GM18499 (cell line): ENCODE results near the gene FOSL2.
A peak's percentile ranks its signal among the peaks of the same experiment; 100 is the strongest.

ENCODE experiments used
- ATAC-seq: cut with Tn5 transposase; IDR thresholded peaks from one replicate; pipeline ENCODE4 v1.9.1; 2021; ENCODE audit warnings: moderate number of reproducible peaks; ENCODE audit not compliant: insufficient read depth, unreplicated experiment

Gene FOSL2

DNA sequence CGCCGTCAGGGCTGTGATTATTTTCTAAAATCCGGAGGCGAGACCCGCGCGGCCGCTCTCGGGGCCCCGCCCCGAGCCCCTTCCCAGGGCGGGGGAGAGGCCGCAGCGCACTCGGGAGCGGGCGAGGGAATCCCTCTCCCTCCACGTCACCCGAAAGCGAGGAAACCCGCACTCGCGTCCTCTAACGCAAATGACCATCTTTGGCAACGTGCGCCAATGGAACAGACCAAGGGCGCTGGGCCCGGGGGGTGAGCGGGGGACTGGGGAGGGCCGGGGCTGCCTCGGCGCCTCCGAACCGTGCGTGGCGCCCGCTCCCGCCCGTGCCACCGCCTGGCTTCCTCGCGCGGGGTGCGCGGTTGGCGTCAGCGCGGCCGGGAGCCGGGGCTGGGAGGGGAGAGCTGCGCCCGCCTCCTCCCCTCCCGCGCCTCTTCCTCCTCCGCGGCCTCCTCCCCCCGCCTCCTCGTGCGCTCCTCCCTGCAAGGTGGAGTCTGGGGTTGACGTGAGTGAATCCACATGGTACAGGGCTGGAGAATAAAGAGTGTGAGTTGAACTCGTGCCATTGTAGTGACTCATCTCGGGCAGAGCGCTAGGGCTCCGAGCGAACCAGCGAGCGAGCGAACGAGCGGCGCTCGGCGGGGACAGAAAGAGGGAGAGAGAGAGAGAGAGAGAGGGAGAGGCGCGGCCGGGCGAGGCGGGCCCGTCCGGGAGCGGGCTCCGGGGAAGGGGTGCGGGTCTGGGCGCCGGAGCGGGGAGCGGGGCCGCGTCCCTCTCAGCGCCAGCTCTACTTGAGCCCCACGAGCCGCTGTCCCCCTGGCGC is at the start of gene FOSL2:
Gene FOSL2 (plus strand): TSS at position 562 of the 817 bp plus-strand sequence. CDS start 863 bp downstream, outside the sequence.
- ATAC-seq: peak; percentile 74

DNA sequence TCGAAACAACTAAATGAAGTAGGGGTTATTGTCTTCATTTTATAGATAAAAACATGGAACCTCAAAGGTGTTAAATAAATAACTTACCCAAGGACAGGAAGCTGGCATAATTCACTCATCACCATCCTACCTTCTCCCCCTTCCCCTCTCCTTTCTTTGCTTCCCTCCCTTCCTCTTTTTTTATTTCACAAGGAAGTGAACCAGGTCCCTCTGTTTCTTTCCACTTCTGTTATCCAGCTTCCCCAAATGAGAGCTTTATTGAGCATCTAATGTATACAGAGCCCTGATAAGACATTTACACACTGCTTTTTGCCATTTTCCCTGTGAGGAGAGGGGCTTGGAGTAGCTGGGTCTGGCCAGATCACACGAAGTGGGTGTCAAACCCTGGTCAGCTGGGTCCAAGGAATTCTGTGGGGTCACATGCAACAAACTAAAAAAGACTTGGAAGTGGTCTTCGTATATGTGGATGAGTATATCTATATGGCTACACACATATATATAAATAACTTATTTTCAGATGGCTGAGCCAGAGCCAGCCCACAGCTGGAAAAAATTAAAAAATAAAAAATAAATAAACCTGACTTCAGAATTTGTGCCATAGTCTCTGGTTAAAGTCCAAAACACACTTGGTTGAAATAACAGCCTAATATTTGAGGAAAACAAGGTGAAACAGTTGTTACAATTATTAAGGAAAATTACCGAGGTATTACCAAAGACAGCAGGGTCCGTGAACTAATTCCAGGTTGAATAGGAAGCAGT is 49.3 kb upstream of the FOSL2 start:
- no peak for ATAC-seq

DNA sequence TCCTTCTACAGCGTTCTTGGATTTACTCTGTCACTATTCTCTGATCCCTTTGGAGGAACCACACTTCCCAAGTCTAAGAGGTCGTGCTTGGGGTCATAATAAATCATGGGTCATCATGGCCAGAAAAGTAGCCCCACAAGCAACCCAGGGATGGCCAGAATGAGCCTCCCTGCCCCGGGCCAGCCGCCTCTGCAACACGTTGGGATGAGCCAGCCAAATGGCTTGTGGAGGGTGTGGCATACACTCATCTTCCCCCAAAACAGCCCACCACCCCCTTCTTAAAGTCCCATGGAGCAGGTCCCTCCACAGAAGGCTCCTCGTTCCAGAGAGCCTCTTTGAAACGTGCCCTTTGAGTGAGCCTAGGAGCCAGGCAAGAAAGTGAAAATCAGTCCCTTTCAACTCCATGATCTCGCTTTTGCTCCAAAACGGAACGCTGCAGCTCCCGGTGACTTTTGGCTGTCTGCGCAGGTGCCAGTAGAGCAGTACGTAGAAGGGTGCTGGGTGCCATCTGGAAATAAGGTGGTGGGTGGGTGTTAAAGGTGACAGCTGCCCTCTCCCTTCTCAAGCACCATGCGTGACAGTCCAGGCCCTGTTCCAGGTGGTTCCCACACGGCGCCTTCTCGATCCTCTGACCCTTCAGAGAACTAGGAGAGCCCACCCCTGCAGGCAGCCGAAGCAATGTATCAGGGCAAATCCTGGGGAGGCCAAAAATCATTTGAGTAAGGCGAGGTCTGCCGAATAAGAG is 48.5 kb upstream of the FOSL2 start:
- no peak for ATAC-seq

DNA sequence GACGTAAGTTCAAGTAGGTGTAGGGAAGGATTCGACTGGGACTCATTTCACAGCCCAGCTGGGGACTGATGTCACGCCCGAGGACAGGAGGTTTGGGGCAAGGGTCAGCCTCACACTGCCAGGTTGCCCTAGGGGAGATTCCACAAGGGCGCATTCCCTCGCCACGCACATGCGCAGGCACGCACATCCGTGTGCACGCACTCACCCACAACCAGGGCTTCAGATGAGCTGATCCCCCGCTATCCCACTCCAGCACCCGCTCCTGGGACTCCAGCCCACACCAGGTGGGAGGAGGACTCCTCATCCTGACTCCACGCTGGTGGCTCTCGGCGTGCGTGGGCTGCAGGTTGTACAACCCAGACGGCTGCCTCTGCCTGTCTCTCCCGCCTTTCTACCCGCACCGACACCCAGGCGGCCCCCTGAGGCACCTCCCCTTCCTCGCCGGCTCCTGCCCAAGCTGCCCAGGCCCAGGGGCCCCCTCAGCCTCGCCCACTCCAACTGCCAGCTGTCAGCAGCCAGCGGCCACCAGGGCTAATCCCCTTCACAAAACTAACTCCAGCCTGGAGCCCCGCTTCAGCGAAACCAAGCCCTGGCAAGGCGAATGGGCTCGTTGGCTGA is 47.8 kb upstream of the FOSL2 start:
- ATAC-seq: no peak

DNA sequence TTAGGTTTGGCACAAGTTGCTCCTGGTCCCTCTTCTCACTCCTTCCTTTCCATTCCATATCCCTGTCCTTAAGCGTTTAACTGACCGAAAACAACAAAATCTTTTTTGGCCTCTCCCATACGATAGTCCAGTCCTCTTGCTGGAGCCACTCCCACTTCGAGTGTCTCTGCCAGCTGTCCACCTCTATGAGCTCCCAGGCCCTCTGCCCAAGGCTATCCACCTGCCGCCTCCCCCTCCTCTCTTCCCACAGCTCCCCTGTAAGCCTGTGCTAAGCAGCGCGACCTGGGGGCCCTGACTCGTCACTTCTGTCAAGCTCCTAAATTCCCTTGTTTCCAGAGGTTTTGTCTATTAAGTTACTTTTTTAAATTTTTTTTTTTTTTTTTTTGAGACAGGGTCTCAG is 47.0 kb upstream of the FOSL2 start:
- no peak for ATAC-seq

DNA sequence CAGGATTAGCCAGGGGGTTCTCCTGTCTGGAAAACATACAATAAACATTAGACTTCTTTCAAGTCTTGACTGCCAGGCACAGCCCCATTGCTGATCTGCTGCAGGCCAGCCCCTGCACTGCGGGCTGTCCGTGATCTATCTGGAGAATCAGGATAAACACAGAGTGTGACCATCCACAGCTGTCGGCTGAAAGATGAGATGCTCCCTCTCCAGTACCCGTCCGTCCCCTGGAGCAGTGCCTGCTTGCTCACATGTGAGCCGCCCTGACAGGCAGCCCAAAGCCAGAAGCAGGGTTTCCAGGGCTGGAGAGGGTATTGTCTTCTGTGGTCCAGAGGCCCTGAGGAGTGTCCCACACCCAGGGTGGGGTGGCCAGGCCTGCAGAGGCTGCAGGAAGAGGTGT is 46.1 kb upstream of the FOSL2 start:
- no peak for ATAC-seq

DNA sequence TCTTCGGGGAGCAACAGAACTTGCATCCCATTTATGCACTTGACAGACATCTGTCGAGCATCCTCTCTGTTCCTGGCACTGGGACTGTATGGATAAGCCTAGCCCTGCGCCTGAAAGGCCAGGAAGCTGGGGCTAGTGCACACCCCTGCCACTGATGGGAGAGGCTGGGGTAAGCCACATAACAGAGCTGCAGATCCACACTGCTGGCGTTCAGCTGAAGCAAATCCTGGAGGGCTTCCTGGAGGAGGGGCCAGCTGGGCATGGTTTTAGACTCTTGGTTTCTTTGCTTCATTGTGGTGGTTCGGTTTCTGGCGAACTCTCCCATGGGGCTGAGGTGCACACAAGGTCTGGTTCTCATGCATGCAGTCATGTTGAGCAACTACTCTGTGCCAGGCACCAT is 45.5 kb upstream of the FOSL2 start:
- no peak for ATAC-seq

DNA sequence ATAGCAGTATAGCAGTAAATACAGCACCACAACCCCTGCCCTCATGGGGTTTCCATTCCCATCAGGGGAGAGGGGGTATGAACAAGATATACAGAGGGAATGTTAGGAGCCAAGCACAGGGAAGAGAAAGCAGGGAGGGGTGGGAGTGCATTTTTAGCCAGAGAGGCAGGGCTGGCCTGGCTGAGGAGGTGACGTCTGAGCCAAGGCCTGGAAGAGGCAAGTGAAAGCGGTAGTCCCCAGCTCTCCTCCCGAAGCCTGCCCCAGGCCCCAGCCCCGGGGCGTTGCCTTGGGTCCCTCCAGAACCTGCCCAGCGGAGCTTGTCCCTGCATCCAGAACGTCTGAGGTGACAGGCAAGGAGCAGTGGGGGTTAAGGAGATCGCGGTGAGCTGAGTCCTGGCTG is 45.1 kb upstream of the FOSL2 start:
- no peak for ATAC-seq

DNA sequence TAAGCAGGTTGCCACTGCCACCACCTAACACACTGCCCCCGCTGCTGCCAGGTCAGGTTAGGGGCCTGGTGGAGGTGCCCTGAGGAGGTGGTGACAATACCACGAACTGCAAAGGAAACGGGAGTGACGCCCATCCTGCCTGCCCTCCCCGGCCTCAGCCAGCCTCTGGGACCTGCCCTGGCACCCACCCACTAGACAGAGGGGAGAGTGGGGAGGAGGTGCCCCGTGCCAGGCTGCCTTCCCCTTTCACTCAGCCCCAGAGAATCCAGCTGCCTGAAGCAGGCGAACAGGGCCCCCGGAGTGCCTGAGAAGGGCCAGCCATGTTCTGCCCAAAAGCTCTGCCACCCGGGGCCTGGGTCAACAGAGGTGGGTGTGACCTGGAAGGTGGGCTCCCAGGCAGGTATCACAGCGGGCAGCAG is 44.5 kb upstream of the FOSL2 start:
- no peak for ATAC-seq

DNA sequence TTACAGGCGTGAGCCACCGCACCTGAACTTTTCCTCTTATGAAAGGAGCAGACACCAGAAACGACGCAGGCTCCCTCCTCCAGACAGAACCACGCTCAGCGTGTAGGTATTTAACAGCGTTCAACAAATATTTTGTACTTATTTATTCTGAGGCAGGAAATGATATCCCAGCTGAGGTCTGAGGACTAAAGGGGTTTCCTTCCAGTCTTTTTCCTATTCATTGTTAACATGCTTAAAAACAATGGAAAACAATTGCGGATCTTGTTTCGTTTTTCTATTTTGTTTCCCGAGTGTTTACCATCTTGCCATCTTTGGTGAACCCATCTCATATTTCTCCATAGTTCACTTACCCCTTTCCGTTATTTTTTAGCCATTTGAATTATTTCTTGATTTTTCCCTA is 43.7 kb upstream of the FOSL2 start:
- ATAC-seq: no peak

DNA sequence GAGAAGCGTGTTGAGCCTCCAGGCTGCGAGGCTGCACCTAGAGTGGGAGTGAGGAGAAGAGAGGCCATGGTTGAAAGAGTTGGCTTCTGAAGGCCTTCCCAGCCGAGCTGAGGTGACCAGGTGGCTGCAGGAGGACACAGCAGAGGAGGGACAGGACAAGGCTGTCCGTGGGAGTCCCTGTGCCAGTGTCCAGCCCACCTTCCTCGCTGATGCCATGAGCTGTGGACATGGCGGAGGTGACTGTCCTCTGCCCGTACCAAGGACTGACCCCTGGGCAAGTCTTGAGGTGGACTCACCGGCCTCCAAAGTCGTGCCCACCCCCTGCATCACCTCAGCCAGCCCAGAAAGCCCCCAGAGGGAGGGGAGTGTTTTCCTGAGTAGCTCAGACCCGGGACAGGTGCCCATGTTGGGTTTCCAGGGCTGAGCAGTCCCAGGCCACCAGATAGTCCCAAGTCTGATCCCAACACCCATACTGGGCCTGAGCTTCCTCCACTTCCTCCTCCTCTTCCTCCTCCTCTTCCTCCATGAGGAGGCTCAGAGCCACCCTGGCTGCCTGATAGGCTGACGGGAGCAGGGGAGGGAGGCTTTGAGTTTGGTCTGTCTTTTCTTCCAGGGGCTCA is 43.0 kb upstream of the FOSL2 start:
- no peak for ATAC-seq

DNA sequence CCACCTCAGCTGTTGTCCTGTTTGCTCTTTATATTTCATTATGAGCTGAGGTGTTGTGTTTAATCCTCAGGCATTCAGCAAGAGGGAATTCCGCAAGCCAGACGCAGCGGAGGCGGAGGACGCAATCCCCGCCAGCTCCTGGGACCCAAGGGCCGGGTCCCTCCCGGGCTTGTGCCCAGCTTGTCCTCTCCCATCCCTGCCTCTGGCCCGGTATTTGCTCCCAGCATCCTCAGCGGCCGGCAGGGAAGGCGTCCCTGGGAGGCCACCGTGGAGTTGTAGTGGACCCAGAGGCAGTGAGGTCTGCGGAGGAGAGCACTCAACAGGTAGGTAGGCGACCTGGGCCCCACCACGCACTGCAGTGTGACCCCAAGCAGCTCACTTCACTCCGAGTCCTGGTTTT is 42.5 kb upstream of the FOSL2 start:
- no peak for ATAC-seq

DNA sequence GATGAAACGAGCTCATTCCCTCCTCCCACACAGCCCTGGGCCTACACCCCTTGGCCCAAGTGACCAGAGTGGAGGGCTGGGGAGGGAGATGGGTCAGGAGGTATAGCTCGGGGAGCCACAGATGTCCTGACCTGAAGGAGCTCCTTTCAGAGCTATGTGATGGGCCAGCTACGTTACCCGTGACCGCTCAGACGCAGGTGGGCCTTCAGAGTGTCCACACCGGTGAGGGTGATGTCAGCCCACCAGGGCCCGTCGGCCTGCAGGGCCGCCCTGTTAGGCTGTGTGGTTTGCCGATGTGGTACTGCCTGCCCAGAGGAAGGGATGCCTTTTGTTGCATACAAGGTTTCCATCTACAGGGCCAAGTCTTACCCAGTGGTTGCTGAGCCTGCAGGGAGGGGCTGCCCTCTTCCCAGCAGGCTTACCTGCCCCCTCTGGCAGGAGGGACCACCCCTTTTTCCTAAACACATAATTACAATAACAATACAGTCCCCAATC is 41.8 kb upstream of the FOSL2 start:
- ATAC-seq: no peak

DNA sequence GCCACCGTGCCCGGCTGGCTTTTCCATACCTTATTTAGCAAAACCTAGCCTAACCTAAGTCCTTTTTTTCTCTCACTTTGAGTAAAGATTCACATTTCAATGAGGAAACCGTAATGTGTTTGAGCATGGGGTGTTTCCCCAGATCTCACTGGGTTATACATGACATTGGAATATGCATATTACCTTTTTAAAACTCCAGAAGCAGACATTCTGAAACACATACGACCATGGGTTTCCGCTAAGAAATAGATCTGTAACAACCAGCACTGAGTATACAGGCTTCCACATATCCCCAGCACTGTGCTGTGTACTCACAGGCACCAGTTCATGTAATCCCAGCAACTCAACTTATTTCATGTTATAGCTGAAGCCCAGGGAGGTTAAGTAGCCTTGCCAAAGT is 41.0 kb upstream of the FOSL2 start:
- no peak for ATAC-seq

DNA sequence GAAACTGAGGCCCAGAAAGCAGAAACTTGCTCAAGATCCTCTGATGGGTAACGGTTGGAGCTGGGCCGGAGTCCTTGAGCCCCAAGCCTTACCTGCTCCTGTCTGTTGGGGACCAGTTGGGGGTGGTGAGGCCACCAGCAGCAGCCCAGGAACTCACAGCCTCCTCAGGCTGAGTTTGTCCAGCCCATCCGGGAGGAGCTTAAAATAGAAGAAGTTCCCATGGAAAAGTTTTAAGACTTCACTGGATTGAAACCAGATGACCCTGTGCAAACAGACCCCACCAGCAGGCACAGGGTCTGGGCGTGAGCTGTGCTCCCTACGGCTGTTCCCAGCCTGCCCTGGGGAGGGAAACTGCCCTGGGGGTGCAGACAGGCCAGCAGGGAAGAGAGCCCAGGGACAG is 40.6 kb upstream of the FOSL2 start:
- ATAC-seq: no peak

DNA sequence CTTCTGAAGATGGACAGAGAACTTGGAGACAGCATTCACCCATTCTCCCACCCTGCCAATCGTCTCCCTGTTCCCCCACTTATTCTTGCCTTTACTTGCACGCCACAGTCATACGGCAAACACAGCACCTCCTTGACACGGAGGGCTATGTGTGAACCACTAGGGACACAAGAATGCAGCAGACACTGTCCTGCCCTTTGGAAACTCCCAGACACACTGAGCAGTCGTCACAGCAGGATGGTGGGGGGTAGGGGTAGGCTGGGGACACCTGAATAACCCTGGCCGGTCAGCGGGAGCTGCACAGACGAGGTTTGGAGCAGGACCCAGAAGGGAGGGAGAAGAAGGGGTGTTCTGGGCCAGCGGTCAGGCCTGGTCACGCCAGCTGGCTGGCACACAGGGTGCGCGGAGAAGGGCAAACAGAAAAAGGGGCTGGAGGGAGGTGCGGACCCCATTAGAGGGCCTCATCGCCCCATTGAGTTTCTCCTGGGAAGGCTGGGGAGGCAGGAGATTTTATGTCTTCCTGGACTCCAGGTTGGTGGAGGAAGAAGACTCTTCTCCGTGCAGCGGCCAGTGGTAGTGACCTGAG is 40.0 kb upstream of the FOSL2 start:
- ATAC-seq: no peak

DNA sequence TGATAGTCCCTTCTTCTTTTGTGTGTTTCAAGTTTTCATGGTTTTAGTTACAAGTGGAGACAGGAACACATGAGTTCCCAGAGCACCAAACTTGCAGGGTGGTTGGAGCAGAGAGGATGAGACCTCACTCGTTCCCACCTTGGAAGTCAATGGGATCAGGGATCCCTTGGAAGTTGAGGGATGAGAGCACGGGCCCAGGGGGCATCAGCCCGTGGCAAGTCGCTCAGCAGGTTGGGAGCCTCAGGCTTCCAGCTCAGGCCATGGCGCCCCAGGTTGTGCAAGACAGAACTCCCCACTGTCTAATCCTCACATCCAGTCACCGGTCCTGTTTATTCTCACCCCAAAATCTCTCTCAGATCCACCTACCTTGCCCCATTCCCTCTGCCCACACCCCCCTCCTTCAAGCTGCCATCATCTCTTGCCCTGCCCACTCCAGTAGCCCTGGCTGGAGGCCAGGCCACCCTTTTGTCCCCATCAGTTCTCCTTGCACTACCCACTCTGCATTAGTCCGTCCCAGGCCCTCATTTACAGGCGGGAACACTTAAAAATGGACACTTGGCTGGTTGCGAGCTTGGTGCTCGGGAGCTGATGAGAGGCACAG is 37.6 kb upstream of the FOSL2 start:
- no peak for ATAC-seq

DNA sequence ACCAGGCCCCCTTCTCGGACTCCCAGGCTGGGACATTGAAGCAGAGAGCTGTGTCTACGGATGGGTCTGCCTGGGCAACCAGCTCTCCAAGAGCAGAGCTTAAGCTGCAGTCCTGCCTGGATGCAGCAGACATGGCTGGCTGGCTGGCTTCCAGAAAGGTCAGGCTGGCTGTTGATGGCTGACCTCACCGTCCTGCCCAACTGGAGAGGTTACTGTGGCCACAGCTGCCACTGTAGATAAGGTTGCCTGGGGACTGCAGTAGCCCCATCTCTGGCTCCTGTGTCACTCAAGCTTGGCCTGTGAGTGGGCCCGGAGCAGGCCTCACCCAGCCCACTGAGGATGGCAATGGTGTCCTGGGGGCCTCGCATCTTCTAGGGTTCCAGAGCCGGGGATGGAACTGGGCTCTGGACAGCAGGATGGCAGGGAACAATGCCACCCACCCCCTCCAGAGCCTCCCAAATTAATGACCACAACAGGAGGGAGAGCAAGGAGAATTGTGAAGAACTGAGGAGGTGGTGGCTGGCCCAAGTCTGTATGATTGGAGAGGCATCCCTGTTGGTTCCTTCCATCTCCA is 37.0 kb upstream of the FOSL2 start:
- no peak for ATAC-seq
